Ovary (tissue), 3 donors: ENCODE results near the gene TP53I3.

ENCODE experiments used
- CTCF ChIP-seq, 3 donors: fragments of 450-650 bp in 2 of 3; fragments of 200-600 bp in 1 of 3; IDR thresholded peaks; one replicate each; pipeline versions ENCODE4 v1.5.1 to v1.8.0; 2016 to 2022; ENCODE audit warnings: antibody characterized with exemption in 3 of 3, mild to moderate bottlenecking in 1 of 3
- POLR2A ChIP-seq: fragments of 450-650 bp; IDR thresholded peaks from one replicate; pipeline ENCODE4 v1.6.1; 2017; ENCODE audit warnings: antibody characterized with exemption, mild to moderate bottlenecking, moderate library complexity
- donor health status: DM: no; HTN: no; CAD: no.

- TF ChIP-seq POLR2A = no peak
- no peak for TF ChIP-seq CTCF (IDR thresholded peaks at IDR 0.05)
Measured at GRCh38 chr2:24105816-24106215, 21.2 kb upstream of the TP53I3 start.
